Stomach (tissue), 9 donors: Measurements from ENCODE around the gene C1QTNF12. TPM values are rescaled to one million over a fixed set of nuclear protein-coding genes. Genes with fewer than 3 reads are reported as not detected.
A peak's percentile ranks its signal among the peaks of the same experiment; 100 is the strongest.

Source experiments
- DNase-seq, 2 donors: peaks; one replicate each; pipeline versions ENCODE4 v3.0.0 to v3.0.0-alpha.2; 2013 to 2019
- H3K27ac ChIP-seq, 5 donors: fragments of 200-600 bp in 4 of 5; sonication (generic) in 4 of 5; one replicate each; pipeline ENCODE4 v1.5.1; 2013 to 2019; ENCODE audit warnings: mild to moderate bottlenecking in 1 of 5, moderate library complexity in 1 of 5
- H3K27me3 ChIP-seq, 3 donors: fragments of 200-600 bp; sonication (generic); one replicate each; pipeline ENCODE4 v1.5.1; 2017 to 2019; ENCODE audit warnings: mixed run types in 1 of 3
- H3K36me3 ChIP-seq, 4 donors: fragments of 200-600 bp; sonication (generic); 1 replicate in 3 of 4; 2 replicates in 1 of 4; pipeline ENCODE4 v1.5.1; 2016 to 2019
- H3K4me1 ChIP-seq, 4 donors: fragments of 200-600 bp; sonication (generic); one replicate each; pipeline ENCODE4 v1.5.1; 2016 to 2019
- H3K4me3 ChIP-seq, 4 donors: fragments of 200-600 bp; sonication (generic) in 3 of 4; one replicate each; pipeline ENCODE4 v1.5.1; 2016 to 2019; ENCODE audit warnings: mild to moderate bottlenecking in 1 of 4
- H3K9me3 ChIP-seq, 4 donors: fragments of 200-600 bp; sonication (generic); one replicate each; pipeline ENCODE4 v1.5.1; 2016 to 2019
- CTCF ChIP-seq, 7 experiments: fragments of 450-650 bp in 4 of 7; fragments of 200-600 bp in 3 of 7; sonication (generic) in 3 of 7; IDR thresholded peaks; one replicate each; pipeline ENCODE4 v1.5.1; 2016 to 2019; ENCODE audit warnings: antibody characterized with exemption in 7 of 7, control low read depth in 2 of 7, mild to moderate bottlenecking in 1 of 7
- EP300 ChIP-seq: sonication (generic); formaldehyde crosslinking; IDR thresholded peaks from one replicate; pipeline ENCODE4 v1.6.1; 2017; ENCODE audit warnings: antibody characterized with exemption
- POLR2A ChIP-seq, 4 donors: fragments of 450-650 bp; IDR thresholded peaks; one replicate each; pipeline ENCODE4 v1.6.1; 2016; ENCODE audit warnings: antibody characterized with exemption in 4 of 4, control low read depth in 2 of 4, mild to moderate bottlenecking in 1 of 4, moderate library complexity in 1 of 4
- POLR2AphosphoS5 ChIP-seq, 3 donors: sonication (generic); formaldehyde crosslinking; IDR thresholded peaks; one replicate each; pipeline ENCODE4 v1.6.1; 2016; ENCODE audit warnings: antibody characterized with exemption in 3 of 3
- WGBS, 5 donors: extraction: QIAGEN DNeasy Blood & Tissue Kit in 3 of 5; methylation state at CpG; one replicate each; pipeline versions ENCODE4 v1.1.5 to v1.1.7; 2013 to 2018; 5-methylcytosine and 5-hydroxymethylcytosine counted together
- intact Hi-C: fragments of 100-400 bp; cut with DNase I; formaldehyde crosslinking; loops from one replicate; pipeline ENCODE4 v1.15.1; 2023; ENCODE audit warnings: low total_unique reads
- polyA plus RNA-seq, 3 donors: library from polyadenylated mRNA; stranded (reverse); fragments of 200-250 nt; gene quantifications; one replicate each; pipeline ENCODE4 v1.2.3, GENCODE V29; 2013
- total RNA-seq, 5 donors: library from RNA; depleted of rRNA; stranded (reverse); fragments of >200 nt; gene quantifications; one replicate each; pipeline versions ENCODE4 v1.1.0 to v1.2.3, GENCODE V29; 2014 to 2016
- donor health status: healthy with polysubstance abuse.
- donor health status: Bipolar disorder and iron deficiency.
- donor health status: healthy.

The C1QTNF12 gene
- total and polyA plus RNA-seq, 8 donors = 1.5 to 21.3 (median 2.9) TPM; not detected in 2

GRCh38 chr1:1281533-1282321 lies 35.2 kb upstream of the C1QTNF12 start:
- Histone ChIP-seq H3K4me1 (peaks cover 12 to 25% (median 17%) of the 10 kb centered on the region in 4 donors), H3K36me3 (no peaks in the 10 kb centered on the region), H3K4me3 (no peak overlapping the region), H3K27ac (peak overlapping the region; percentile 70 to 79 (median 77)), H3K9me3 (no peaks in the 10 kb centered on the region), H3K27me3 (peaks cover 0 to 24% (median 0%) of the 10 kb centered on the region in 3 donors)
- WGBS, 5 donors = 22 to 52% (median 32%) methylated on average over 7 to 26 of the region's 26 CpGs
- intact Hi-C loops = no loop called here
- TF ChIP-seq POLR2A (IDR thresholded peaks at IDR 0.05) (no peak), POLR2AphosphoS5 (IDR thresholded peaks at IDR 0.05) (peak in 1 of 3 donors; percentile 6)
- peak; percentile 83 to 98 for DNase-seq

GRCh38 chr1:1280782-1281481 lies 34.4 kb upstream of the C1QTNF12 start:
- no peak overlapping the region for H3K4me3 ChIP-seq
- H3K27ac ChIP-seq = peak overlapping the region in 4 of 5 donors; percentile 70 to 78 (median 76)
- 76 to 92% (median 88%) methylated on average over 9 to 21 of the region's 21 CpGs for WGBS, 5 donors

DNA sequence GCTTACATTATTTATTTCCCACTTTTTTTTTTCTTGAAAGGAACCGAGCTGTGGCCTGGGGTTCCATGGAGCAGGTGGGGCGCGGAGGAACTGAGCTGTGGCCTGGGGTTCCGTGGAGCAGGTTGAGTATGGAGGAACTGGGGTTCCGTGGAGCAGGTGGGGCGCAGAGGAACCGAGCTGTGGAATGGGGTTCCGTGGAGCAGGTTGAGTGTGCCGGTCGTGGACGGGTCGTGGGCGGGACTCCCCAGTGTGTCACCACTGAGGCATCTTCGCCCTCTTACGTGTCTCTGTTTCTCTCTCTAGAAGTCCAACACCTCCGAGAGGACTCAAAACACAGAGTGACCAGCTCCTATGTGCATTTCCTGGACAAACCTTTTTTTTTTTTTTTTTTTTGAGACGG lies 32.5 kb upstream of the C1QTNF12 start:
- H3K4me1 ChIP-seq = peaks cover 12 to 35% (median 28%) of the 10 kb centered on the region in 4 donors
- no peak overlapping the region for H3K27ac ChIP-seq
- 90 to 93% (median 92%) methylated on average over 16 to 17 of the region's 17 CpGs for WGBS, 5 donors

More at GRCh38 chr1:1280782-1281481, 34.4 kb upstream of the C1QTNF12 start:
- Histone ChIP-seq H3K9me3 (no peaks in the 10 kb centered on the region), H3K36me3 (no peaks in the 10 kb centered on the region), H3K4me1 (peaks cover 12 to 23% (median 17%) of the 10 kb centered on the region in 4 donors), H3K27me3 (peaks cover 0 to 17% (median 0%) of the 10 kb centered on the region in 3 donors)
- no peak for DNase-seq
- intact Hi-C loops = no loop called here
- TF ChIP-seq POLR2A (IDR thresholded peaks at IDR 0.05) (no peak), CTCF (IDR thresholded peaks at IDR 0.05) (no peak), EP300 (no peak), POLR2AphosphoS5 (IDR thresholded peaks at IDR 0.05) (no peak)

DNA sequence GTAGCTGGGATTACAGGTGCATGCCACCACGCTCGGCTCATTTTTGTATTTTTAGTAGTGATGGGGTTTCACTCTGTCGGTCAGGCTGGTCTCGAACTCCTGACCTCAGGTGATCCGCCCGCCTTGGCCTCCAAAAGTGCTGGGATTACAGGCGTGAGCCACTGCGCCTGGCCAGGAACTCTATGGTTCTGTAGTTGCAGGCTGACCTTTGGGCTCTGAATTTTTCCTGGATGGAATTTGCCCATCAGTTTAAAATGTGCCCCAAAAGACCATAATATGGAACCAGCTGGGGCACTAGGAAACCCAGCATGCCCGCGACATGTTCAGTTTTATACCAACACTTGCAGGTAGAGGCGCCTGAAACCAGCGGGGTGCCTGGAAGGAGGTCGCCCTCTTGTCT lies 32.1 kb upstream of the C1QTNF12 start:
- no peaks in the 10 kb centered on the region for H3K36me3 ChIP-seq
- WGBS, 5 donors = 80 to 96% (median 94%) methylated on average over 13 of the region's 13 CpGs
- H3K4me3 ChIP-seq = no peak overlapping the region
- H3K27me3 ChIP-seq = no peaks in the 10 kb centered on the region
- no peak for DNase-seq
- peaks cover 12 to 35% (median 28%) of the 10 kb centered on the region in 4 donors for H3K4me1 ChIP-seq
- no peak overlapping the region for H3K27ac ChIP-seq
- intact Hi-C loops = no loop called here
- TF ChIP-seq EP300 (no peak), POLR2A (IDR thresholded peaks at IDR 0.05) (no peak), CTCF (IDR thresholded peaks at IDR 0.05) (no peak), POLR2AphosphoS5 (IDR thresholded peaks at IDR 0.05) (no peak)
- H3K9me3 ChIP-seq = no peaks in the 10 kb centered on the region

More for the DNA sequence above, 32.5 kb upstream of the C1QTNF12 start:
- DNase-seq = no peak
- Histone ChIP-seq H3K27me3 (no peaks in the 10 kb centered on the region), H3K36me3 (no peaks in the 10 kb centered on the region), H3K4me3 (no peak overlapping the region), H3K9me3 (no peaks in the 10 kb centered on the region)
- intact Hi-C loops = no loop called here
- no peak for TF ChIP-seq POLR2AphosphoS5 (IDR thresholded peaks at IDR 0.05)
- no peak for TF ChIP-seq EP300

DNA sequence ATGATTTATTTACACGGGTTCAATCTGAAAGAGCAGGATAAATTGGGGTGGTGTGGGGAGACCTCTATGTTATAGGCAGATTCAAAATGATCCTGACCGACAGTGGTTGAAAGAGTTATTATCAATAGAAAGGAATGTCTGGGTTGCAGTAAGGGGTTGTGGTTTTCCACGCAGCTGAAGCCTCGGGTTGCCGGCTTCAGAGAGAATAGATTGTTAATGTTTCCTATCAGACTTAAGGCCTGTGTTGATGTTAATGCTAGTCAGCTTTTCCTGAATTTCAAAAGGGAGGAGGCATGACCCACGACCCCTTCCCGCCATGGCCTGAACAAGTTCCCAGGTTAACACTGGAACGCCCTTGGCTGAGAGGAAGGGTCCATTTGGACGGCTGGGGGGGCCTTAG lies 29.3 kb upstream of the C1QTNF12 start:
- intact Hi-C loops = no loop called here
- no peak for DNase-seq
- no peak overlapping the region for H3K4me3 ChIP-seq
- no peak for TF ChIP-seq POLR2A (IDR thresholded peaks at IDR 0.05)
- TF ChIP-seq POLR2AphosphoS5 (IDR thresholded peaks at IDR 0.05) = no peak
- no peak for TF ChIP-seq CTCF (IDR thresholded peaks at IDR 0.05)
- TF ChIP-seq EP300 = no peak
- H3K9me3 ChIP-seq = no peaks in the 10 kb centered on the region
- no peak overlapping the region for H3K27ac ChIP-seq
- H3K36me3 ChIP-seq = peaks cover 0 to 7% (median 6%) of the 10 kb centered on the region in 4 donors
- 70 to 76% (median 76%) methylated on average over 9 of the region's 9 CpGs for WGBS, 5 donors
- peaks cover 22 to 40% (median 34%) of the 10 kb centered on the region in 4 donors for H3K4me1 ChIP-seq
- no peaks in the 10 kb centered on the region for H3K27me3 ChIP-seq
